ENCODE results near the gene ZNF516.

The ZNF516 gene

DNA sequence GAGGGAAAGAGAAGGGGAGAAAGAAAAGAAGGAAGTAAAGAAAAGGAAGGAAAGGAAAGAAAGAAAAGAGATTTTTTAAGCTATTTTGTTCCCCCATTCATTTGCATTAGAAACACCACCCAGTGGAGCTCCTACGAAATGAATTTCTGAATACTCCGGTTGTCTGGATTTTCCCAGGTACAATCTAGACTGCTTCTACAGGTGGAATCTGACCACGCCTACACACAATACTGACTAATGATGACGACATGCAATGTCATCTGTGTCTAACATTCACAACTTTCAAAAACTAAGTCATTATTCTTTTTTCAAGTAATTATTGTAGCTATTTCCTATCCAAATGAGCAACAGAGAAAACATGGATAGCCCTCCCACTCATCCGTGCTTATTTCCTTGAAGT, 121.7 kb downstream of the ZNF516 start:
- TF ChIP-seq, protein P1, sequence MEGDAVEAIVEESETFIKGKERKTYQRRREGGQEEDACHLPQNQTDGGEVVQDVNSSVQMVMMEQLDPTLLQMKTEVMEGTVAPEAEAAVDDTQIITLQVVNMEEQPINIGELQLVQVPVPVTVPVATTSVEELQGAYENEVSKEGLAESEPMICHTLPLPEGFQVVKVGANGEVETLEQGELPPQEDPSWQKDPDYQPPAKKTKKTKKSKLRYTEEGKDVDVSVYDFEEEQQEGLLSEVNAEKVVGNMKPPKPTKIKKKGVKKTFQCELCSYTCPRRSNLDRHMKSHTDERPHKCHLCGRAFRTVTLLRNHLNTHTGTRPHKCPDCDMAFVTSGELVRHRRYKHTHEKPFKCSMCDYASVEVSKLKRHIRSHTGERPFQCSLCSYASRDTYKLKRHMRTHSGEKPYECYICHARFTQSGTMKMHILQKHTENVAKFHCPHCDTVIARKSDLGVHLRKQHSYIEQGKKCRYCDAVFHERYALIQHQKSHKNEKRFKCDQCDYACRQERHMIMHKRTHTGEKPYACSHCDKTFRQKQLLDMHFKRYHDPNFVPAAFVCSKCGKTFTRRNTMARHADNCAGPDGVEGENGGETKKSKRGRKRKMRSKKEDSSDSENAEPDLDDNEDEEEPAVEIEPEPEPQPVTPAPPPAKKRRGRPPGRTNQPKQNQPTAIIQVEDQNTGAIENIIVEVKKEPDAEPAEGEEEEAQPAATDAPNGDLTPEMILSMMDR (IDR thresholded peaks at IDR 0.05; ENCODE audit: insufficient read depth, missing control alignments) = no peak
- no peak for DNase-seq (ENCODE audit: insufficient read length, low spot score)
- FAIRE-seq = no peak

DNA sequence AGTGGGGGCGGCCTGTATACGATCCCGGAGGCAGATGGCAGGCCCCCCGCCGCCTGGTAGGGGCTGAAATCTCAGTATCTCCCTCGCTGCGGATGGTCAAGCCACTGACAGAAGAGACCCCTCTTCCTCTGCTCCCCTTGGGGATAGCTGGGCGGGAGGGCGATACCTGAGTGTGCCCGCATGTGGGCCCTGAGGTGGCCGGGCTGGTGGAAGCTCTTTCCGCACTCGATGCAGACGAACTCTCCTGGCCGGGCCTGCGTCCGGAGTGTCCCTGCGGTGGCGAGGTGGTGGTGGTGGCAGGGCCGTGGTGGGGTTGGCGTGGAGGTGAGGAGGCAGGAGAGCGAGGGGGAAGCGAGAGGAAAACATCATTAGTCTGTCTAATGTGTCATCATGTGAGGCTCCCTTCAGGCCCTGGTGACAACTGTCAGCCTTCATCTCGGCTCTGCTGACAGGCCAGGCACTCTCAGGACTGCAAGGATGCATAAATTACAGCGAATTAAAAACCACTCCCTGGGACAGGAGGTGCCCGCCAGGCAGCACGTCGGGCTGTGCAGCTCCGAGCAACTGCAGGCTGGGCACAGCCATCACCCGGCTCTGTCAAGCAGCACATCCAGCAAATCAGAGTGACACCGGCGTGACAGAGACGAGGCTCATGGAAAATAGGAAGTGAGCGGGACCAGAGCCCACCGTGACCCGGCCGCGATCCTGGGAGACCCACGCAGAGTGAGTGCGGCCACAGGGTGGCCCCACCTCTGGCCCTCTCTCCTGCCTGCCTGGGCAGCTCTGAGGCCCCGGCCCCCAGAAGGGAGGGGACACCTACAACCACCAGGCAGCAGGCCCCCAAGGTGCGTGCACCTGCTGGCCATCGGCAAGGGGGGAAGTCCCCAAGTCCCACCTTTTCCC, 123.5 kb downstream of the ZNF516 start:
- DNase-seq (ENCODE audit: insufficient read length, low spot score) = no peak
- TF ChIP-seq, protein P1 (IDR thresholded peaks at IDR 0.05; ENCODE audit: insufficient read depth, missing control alignments) = no peak
- no peak for FAIRE-seq

DNA sequence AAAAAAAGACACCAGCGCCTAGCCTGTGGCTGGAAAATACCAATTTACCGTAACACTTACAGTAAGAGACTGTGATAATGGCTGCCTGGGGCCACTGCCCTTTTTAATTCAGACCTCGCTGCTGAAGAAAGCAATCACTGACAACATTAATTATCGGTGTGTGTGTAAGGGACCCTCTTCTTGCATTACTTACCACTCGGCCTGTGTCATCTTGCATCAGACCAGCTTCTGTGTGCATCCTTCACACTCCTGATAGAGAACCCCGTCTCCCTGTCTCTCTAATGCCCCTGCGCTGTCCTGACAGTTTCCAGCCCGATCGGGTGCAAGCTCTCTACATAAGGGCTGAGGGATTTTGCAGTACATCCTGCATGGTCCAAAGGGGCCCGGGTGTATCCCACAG, 124.4 kb downstream of the ZNF516 start:
- no peak for FAIRE-seq
- TF ChIP-seq, protein P1 (IDR thresholded peaks at IDR 0.05; ENCODE audit: insufficient read depth, missing control alignments) = no peak
- no peak for DNase-seq (ENCODE audit: insufficient read length, low spot score)

DNA sequence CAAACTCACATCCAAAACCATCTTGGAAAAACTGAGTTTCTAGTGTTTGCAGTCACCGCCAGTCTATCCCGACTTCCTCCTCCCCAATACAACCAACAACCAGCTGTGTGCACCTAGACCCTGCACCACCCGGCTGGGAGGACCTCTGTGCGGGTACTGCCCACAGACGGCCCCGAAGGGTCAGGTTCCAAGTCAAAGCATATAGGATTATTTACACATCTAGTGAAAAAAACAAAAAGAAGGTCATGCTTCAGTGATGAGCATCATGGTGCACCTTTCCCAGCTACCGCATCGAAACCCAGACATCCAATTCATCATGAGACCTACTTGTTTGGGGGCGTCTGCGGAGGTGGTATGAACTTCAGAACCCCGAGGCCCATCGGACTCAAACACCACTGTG, 124.8 kb downstream of the ZNF516 start:
- FAIRE-seq = no peak
- TF ChIP-seq, protein P1 (IDR thresholded peaks at IDR 0.05; ENCODE audit: insufficient read depth, missing control alignments) = no peak
- no peak for DNase-seq (ENCODE audit: insufficient read length, low spot score)

DNA sequence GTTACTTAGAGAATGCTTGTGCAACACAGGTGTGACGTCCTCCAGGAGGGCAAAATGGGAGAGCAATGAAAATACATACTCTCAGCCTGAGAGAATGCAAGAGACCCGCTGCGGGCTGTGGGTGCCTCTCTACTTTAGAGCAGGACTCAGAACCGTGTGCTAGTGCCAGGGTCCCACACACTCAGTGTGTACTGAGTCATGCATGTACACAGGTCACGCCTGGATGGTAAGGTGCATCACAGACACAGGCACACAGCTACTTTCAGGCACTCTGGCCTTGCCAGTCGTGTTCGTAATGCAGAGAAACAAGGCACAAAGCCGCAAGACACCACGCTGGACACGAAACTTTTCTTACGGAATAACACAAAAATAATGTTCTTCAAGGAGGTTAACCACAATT, 125.3 kb downstream of the ZNF516 start:
- no peak for DNase-seq (ENCODE audit: insufficient read length, low spot score)
- TF ChIP-seq, protein P1 (IDR thresholded peaks at IDR 0.05; ENCODE audit: insufficient read depth, missing control alignments) = no peak
- FAIRE-seq = no peak

DNA sequence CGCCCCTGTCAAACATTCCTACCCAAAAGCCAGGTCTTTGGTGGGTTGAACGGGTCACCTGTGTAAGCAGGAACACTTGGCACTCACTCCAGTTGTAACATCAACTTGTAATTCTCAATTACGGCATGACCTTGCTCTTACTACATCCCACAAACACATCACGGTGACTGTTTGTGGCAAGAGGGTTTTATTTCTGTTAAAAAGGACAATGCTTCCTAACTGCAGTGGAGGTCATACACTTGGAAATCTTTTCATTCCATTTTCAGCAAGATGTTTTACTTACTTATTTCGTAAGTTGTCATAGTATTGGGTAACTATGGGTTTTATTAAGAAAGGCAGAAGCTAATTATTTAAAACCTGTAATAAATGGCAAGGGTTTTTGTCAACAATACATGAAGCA, 126.1 kb downstream of the ZNF516 start:
- DNase-seq (ENCODE audit: insufficient read length, low spot score) (no peak), FAIRE-seq (no peak)
- TF ChIP-seq, protein P1 (IDR thresholded peaks at IDR 0.05; ENCODE audit: insufficient read depth, missing control alignments) = no peak

DNA sequence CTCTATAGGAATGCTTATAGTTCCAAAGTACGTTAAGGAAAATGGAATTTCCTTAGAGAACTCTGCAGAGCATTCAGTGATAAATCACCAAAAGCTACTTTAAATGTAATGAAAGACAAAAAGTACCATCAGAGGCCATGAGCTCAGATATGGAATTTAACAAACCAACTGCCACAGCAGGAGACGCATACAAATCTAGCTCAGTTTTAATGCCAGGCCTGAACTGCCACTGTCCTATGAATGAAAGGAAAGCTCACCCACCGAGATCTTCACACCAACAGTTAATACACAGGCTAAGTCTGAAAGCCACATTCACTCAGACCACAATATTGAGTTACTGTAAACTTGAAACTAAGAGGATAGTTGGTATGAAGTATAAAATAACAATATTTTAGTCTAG, 126.8 kb downstream of the ZNF516 start:
- TF ChIP-seq, protein P1 (IDR thresholded peaks at IDR 0.05; ENCODE audit: insufficient read depth, missing control alignments) = no peak
- DNase-seq (ENCODE audit: insufficient read length, low spot score) (no peak), FAIRE-seq (no peak)

All from D721Med (cell line).